ENCODE results near the gene ALG1.
"Not testable (repeated sequence)": the region's sequence is repeated elsewhere in the genome, so short reads cannot be mapped to it uniquely, and the experiment has no call there.

ALG1 gene

GRCh38 chr16:5041600-5042133, 30.0 kb upstream of the ALG1 start:
- Histone ChIP-seq H3K9ac (ENCODE audit: low read length) (no peak overlapping the region), H3K9me2 (replicated peaks; ENCODE audit: insufficient read depth, low read length) (no peaks in the 10 kb centered on the region), H3K36me3 (replicated peaks; ENCODE audit: insufficient read depth, low read length) (no peaks in the 10 kb centered on the region), H3K79me2 (ENCODE audit: low read length) (no peaks in the 10 kb centered on the region), H4K20me1 (ENCODE audit: insufficient read depth, low read length) (no peaks in the 10 kb centered on the region), H3F3A (ENCODE audit: insufficient read depth, low read length) (peaks cover 13% of the 10 kb centered on the region), H2AFZ (ENCODE audit: low read length) (no peak overlapping the region), H3K27ac (ENCODE audit: low read length) (0 out of 2 replicates have a peak overlapping the region, but pooled peaks have one; percentile 29), H3K4me1 (ENCODE audit: low read length) (peaks cover 19% of the 10 kb centered on the region), H3K4me3 (ENCODE audit: low read length) (no peak overlapping the region), H3K9me3 (replicated peaks; ENCODE audit: insufficient read depth, low read length) (no peaks in the 10 kb centered on the region), H3K27me3 (replicated peaks; ENCODE audit: insufficient read depth, low read length) (peaks cover 3% of the 10 kb centered on the region), H3K4me2 (ENCODE audit: low read depth, low read length) (peak overlapping the region; percentile 37; the same call in 1 of the 2 replicates)
- peak; percentile 90 for DNase-seq
- no peak for TF ChIP-seq EZH2 (optimal IDR thresholded peaks at IDR 0.05; ENCODE audit: low read depth, low read length)

GRCh38 chr16:5042574-5043171, 29.0 kb upstream of the ALG1 start:
- no peaks in the 10 kb centered on the region for H3K79me2 ChIP-seq (ENCODE audit: low read length)
- H3K9me2 ChIP-seq (replicated peaks; ENCODE audit: insufficient read depth, low read length) = no peaks in the 10 kb centered on the region
- H3K27me3 ChIP-seq (replicated peaks; ENCODE audit: insufficient read depth, low read length) = peaks cover 3% of the 10 kb centered on the region
- peaks cover 13% of the 10 kb centered on the region for H3F3A ChIP-seq (ENCODE audit: insufficient read depth, low read length)
- no peak overlapping the region for H3K27ac ChIP-seq (ENCODE audit: low read length)
- H3K4me3 ChIP-seq (ENCODE audit: low read length) = no peak overlapping the region
- no peak overlapping the region for H2AFZ ChIP-seq (ENCODE audit: low read length)
- peak; percentile 25; the same call in 1 of the 2 replicates for TF ChIP-seq CTCF (IDR thresholded peaks at IDR 0.05; ENCODE audit: low read length)
- TF ChIP-seq EZH2 (optimal IDR thresholded peaks at IDR 0.05; ENCODE audit: low read depth, low read length) = no peak
- no peak overlapping the region for H3K9ac ChIP-seq (ENCODE audit: low read length)
- H3K4me2 ChIP-seq (ENCODE audit: low read depth, low read length) = peak overlapping the region; percentile 37; the same call in 1 of the 2 replicates
- H3K9me3 ChIP-seq (replicated peaks; ENCODE audit: insufficient read depth, low read length) = no peaks in the 10 kb centered on the region
- DNase-seq = peak; percentile 51
- H4K20me1 ChIP-seq (ENCODE audit: insufficient read depth, low read length) = no peaks in the 10 kb centered on the region
- H3K36me3 ChIP-seq (replicated peaks; ENCODE audit: insufficient read depth, low read length) = no peaks in the 10 kb centered on the region
- peaks cover 17% of the 10 kb centered on the region for H3K4me1 ChIP-seq (ENCODE audit: low read length)

GRCh38 chr16:5044011-5044540, 27.6 kb upstream of the ALG1 start:
- H3K9me2 ChIP-seq (replicated peaks; ENCODE audit: insufficient read depth, low read length) = no peaks in the 10 kb centered on the region
- H3K4me2 ChIP-seq (ENCODE audit: low read depth, low read length) = no peak overlapping the region
- no peaks in the 10 kb centered on the region for H4K20me1 ChIP-seq (ENCODE audit: insufficient read depth, low read length)
- peaks cover 17% of the 10 kb centered on the region for H3K4me1 ChIP-seq (ENCODE audit: low read length)
- H3K9me3 ChIP-seq (replicated peaks; ENCODE audit: insufficient read depth, low read length) = no peaks in the 10 kb centered on the region
- DNase-seq = no peak
- peaks cover 13% of the 10 kb centered on the region for H3F3A ChIP-seq (ENCODE audit: insufficient read depth, low read length)
- no peak overlapping the region for H3K4me3 ChIP-seq (ENCODE audit: low read length)
- H2AFZ ChIP-seq (ENCODE audit: low read length) = no peak overlapping the region
- H3K27ac ChIP-seq (ENCODE audit: low read length) = no peak overlapping the region
- no peak overlapping the region for H3K9ac ChIP-seq (ENCODE audit: low read length)
- TF ChIP-seq EZH2phosphoT487 (IDR thresholded peaks at IDR 0.05; ENCODE audit: low read length) (no peak), EZH2 (optimal IDR thresholded peaks at IDR 0.05; ENCODE audit: low read depth, low read length) (no peak), CTCF (IDR thresholded peaks at IDR 0.05; ENCODE audit: low read length) (no peak)
- peaks cover 4% of the 10 kb centered on the region; the same call in 1 of the 2 replicates for H3K27me3 ChIP-seq (replicated peaks; ENCODE audit: insufficient read depth, low read length)
- no peaks in the 10 kb centered on the region for H3K79me2 ChIP-seq (ENCODE audit: low read length)
- no peaks in the 10 kb centered on the region for H3K36me3 ChIP-seq (replicated peaks; ENCODE audit: insufficient read depth, low read length)

GRCh38 chr16:5044581-5044980, 27.1 kb upstream of the ALG1 start:
- DNase-seq; H4K20me1 ChIP-seq (ENCODE audit: insufficient read depth, low read length); H3K79me2 ChIP-seq (ENCODE audit: low read length); H3K9me3 ChIP-seq (replicated peaks; ENCODE audit: insufficient read depth, low read length); H3K4me3 ChIP-seq (ENCODE audit: low read length); H2AFZ ChIP-seq (ENCODE audit: low read length); H3K4me2 ChIP-seq (ENCODE audit: low read depth, low read length); H3K9me2 ChIP-seq (replicated peaks; ENCODE audit: insufficient read depth, low read length); H3K27me3 ChIP-seq (replicated peaks; ENCODE audit: insufficient read depth, low read length); H3K27ac ChIP-seq (ENCODE audit: low read length); H3K36me3 ChIP-seq (replicated peaks; ENCODE audit: insufficient read depth, low read length); H3K9ac ChIP-seq (ENCODE audit: low read length): not testable (repeated sequence)
- Histone ChIP-seq H3F3A (ENCODE audit: insufficient read depth, low read length) (peaks cover 13% of the 10 kb centered on the region), H3K4me1 (ENCODE audit: low read length) (peaks cover 17% of the 10 kb centered on the region)
